HepG2 (cell line): ENCODE measurements around the gene ATPAF1. TPM values are rescaled to one million over a fixed set of nuclear protein-coding genes. Genes with fewer than 3 reads are reported as not detected.
A peak's percentile ranks its signal among the peaks of the same experiment; 100 is the strongest.

Experiments used
- CTCF ChIP-seq: sonication (generic); formaldehyde crosslinking; IDR thresholded peaks from 2 replicates; pipeline ENCODE4 v1.5.0; 2020; ENCODE audit warnings: mild to moderate bottlenecking, missing genetic modification reagents, moderate library complexity
- DNMT3B ChIP-seq: conservative IDR thresholded peaks from 2 replicates; pipeline ENCODE4 v1.6.1; 2016; ENCODE audit warnings: missing biosample characterization, control low read depth
- MED1 ChIP-seq: sonication (generic); formaldehyde crosslinking; IDR thresholded peaks from 2 replicates; pipeline ENCODE4 v1.4.0; 2020; ENCODE audit warnings: missing genetic modification reagents
- MZF1 ChIP-seq: sonication (generic); formaldehyde crosslinking; IDR thresholded peaks from 2 replicates; pipeline ENCODE4 v1.8.1; 2023; ENCODE audit warnings: mild to moderate bottlenecking, missing genetic modification reagents, borderline replicate concordance
- NR2C2 ChIP-seq: sonication (generic); formaldehyde crosslinking; IDR thresholded peaks from 2 replicates; pipeline ENCODE4 v1.4.0; 2020; ENCODE audit warnings: missing genetic modification reagents, mild to moderate bottlenecking, moderate library complexity, borderline replicate concordance
- NRL ChIP-seq: sonication (generic); formaldehyde crosslinking; IDR thresholded peaks from 2 replicates; pipeline ENCODE4 v1.5.0; 2020; ENCODE audit warnings: missing genetic modification reagents, mild to moderate bottlenecking, moderate library complexity, borderline replicate concordance
- POLR2G ChIP-seq: fragments of 200-400 bp; formaldehyde crosslinking; IDR thresholded peaks from 2 replicates; pipeline ENCODE4 v1.6.1; 2018; ENCODE audit warnings: mild to moderate bottlenecking, low read depth, low read length, moderate library complexity
- RARG ChIP-seq: sonication (generic); formaldehyde crosslinking; IDR thresholded peaks from 2 replicates; pipeline ENCODE4 v1.4.0; 2020; ENCODE audit warnings: low read depth, mild to moderate bottlenecking, missing genetic modification reagents
- SRSF4 ChIP-seq: fragments of 200-400 bp; formaldehyde crosslinking; IDR thresholded peaks from one replicate; pipeline ENCODE4 v1.6.1; 2018; ENCODE audit warnings: mild to moderate bottlenecking, low read depth, low read length, moderate library complexity; ENCODE audit not compliant: poor library complexity, severe bottlenecking
- ZNF431 ChIP-seq: sonication (generic); formaldehyde crosslinking; IDR thresholded peaks from 2 replicates; pipeline ENCODE4 v1.9.0; 2022; ENCODE audit warnings: missing genetic modification reagents, low read depth, mild to moderate bottlenecking, borderline replicate concordance
- ZNF567 ChIP-seq: sonication (generic); formaldehyde crosslinking; IDR thresholded peaks from 2 replicates; pipeline ENCODE4 v1.8.1; 2023; ENCODE audit warnings: mild to moderate bottlenecking, missing genetic modification reagents, borderline replicate concordance
- ZNF574 ChIP-seq: sonication (generic); formaldehyde crosslinking; IDR thresholded peaks from 2 replicates; pipeline ENCODE4 v1.4.0; 2020; ENCODE audit warnings: missing genetic modification reagents
- polyA plus RNA-seq, 8 experiments: library from polyadenylated mRNA; depleted of rRNA in 3 of 8; stranded (reverse) in 7 of 8; unstranded in 1 of 8; fragments of >200 nt; fragmentation: Illumina TruSeq in 4 of 8; extraction: Trizol in 4 of 8; gene quantifications; 2 replicates each; pipeline versions ENCODE4 v1.2.1 to v1.2.3, GENCODE V29; 2011 to 2016; ENCODE audit warnings: low read depth in 4 of 8, missing spikeins in 1 of 8, mixed read lengths in 1 of 8; ENCODE audit not compliant: insufficient read depth in 1 of 8
- total RNA-seq, 5 experiments: library from RNA; depleted of rRNA; stranded (reverse); fragments of >200 nt; fragmentation: Illumina TruSeq; extraction: Trizol; gene quantifications; 2 replicates each; pipeline ENCODE4 v1.2.3, GENCODE V29; 2016; ENCODE audit warnings: low read depth in 1 of 5
- TF ChIP-seq, protein P1 (sequence below): sonication (generic); formaldehyde crosslinking; IDR thresholded peaks from 2 replicates; pipeline ENCODE4 v1.5.1; 2020; ENCODE audit warnings: missing genetic modification reagents, mild to moderate bottlenecking, borderline replicate concordance
- TF ChIP-seq, protein P2 (sequence below): sonication (generic); formaldehyde crosslinking; IDR thresholded peaks from 2 replicates; pipeline ENCODE4 v1.4.0; 2020; ENCODE audit warnings: mild to moderate bottlenecking, missing genetic modification reagents, borderline replicate concordance

ATPAF1 gene
- total and polyA plus RNA-seq, 2 of the 13 experiments (the other 11 are each of a cell fraction or from before 2014, with no cell fraction given), result 66.6 to 76.7 TPM

DNA sequence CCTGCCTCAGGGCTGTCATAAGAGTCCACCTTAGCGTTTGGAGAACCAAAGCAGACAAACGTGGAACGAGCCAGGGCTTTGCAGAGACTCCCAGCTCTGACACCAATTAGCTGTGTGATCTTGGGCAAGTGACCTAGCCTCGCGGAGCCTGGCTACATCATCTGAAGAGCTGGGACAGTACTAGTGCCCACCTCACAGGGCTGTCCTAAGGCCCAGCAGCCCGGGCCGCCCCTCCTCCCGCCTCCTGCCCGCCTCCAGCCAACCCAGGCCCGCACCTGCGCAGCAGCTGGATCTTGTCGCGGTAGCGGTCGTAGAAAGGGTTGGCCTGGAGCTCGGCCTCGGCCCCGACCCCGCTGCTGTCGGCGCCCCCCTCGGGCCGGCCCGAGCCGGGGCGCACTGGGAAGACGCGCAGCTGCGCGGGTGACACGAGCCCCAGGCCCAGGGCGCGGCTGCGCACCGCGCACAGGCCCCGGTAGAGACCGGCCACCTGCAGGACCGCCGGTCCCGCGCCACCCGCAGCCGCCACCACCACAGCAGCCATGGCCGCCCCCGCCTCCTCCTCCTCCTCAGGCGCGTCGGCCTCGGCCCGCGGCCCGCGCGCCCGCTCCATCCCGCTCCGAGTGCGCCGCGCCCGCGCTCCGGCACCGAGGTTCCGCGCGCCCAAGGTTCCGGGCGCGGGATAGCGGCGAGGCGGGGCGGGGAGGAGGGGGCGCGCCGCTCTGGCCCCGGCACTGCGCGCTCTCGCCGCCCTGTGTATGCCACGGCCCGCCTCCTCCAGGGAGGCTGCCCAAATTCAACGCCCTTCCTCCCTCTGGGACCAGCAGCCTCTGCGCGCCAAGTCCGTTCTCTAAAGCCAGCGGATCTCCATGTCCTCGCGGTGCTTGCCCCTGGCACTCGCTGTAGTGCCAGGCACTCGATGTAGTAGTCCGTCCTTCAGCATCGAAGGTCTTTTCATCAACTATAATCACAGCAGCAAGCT, at the start of gene ATPAF1 (continued):
- TF ChIP-seq CTCF (CRISPR knock-in tag), result peak; percentile 8; the same call in 1 of the 2 replicates
- TF ChIP-seq ZNF574 (CRISPR knock-in tag), result peak; percentile 65; the same call in 1 of the 2 replicates
- no peak for TF ChIP-seq MED1 (CRISPR knock-in tag)
- peak; percentile 60 for TF ChIP-seq NR2C2
- peak; percentile 71 for TF ChIP-seq ZNF431 (CRISPR knock-in tag)
- TF ChIP-seq POLR2G, result peak; percentile 72; the same call in 1 of the 2 replicates
- no peak for TF ChIP-seq NRL (CRISPR knock-in tag)
- 0 out of 2 replicates have a peak, but pooled peaks have one; percentile 5 for TF ChIP-seq ZNF567
- TF ChIP-seq, protein P1, sequence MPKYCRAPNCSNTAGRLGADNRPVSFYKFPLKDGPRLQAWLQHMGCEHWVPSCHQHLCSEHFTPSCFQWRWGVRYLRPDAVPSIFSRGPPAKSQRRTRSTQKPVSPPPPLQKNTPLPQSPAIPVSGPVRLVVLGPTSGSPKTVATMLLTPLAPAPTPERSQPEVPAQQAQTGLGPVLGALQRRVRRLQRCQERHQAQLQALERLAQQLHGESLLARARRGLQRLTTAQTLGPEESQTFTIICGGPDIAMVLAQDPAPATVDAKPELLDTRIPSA (CRISPR knock-in tag), result no peak
- no peak for TF ChIP-seq SRSF4
- TF ChIP-seq RARG, result no peak
- TF ChIP-seq, protein P2, sequence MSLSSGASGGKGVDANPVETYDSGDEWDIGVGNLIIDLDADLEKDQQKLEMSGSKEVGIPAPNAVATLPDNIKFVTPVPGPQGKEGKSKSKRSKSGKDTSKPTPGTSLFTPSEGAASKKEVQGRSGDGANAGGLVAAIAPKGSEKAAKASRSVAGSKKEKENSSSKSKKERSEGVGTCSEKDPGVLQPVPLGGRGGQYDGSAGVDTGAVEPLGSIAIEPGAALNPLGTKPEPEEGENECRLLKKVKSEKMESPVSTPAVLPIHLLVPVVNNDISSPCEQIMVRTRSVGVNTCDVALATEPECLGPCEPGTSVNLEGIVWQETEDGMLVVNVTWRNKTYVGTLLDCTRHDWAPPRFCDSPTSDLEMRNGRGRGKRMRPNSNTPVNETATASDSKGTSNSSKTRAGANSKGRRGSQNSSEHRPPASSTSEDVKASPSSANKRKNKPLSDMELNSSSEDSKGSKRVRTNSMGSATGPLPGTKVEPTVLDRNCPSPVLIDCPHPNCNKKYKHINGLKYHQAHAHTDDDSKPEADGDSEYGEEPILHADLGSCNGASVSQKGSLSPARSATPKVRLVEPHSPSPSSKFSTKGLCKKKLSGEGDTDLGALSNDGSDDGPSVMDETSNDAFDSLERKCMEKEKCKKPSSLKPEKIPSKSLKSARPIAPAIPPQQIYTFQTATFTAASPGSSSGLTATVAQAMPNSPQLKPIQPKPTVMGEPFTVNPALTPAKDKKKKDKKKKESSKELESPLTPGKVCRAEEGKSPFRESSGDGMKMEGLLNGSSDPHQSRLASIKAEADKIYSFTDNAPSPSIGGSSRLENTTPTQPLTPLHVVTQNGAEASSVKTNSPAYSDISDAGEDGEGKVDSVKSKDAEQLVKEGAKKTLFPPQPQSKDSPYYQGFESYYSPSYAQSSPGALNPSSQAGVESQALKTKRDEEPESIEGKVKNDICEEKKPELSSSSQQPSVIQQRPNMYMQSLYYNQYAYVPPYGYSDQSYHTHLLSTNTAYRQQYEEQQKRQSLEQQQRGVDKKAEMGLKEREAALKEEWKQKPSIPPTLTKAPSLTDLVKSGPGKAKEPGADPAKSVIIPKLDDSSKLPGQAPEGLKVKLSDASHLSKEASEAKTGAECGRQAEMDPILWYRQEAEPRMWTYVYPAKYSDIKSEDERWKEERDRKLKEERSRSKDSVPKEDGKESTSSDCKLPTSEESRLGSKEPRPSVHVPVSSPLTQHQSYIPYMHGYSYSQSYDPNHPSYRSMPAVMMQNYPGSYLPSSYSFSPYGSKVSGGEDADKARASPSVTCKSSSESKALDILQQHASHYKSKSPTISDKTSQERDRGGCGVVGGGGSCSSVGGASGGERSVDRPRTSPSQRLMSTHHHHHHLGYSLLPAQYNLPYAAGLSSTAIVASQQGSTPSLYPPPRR (CRISPR knock-in tag), result no peak
- no peak for TF ChIP-seq DNMT3B (CRISPR knock-in tag)
- no peak for TF ChIP-seq MZF1 (CRISPR knock-in tag)
